Thoracic aorta (tissue), 2 donors: Measurements from ENCODE around the gene SCUBE1. TPM values are rescaled to one million over a fixed set of nuclear protein-coding genes. Genes with fewer than 3 reads are reported as not detected.
"Not testable (repeated sequence)": the region's sequence is repeated elsewhere in the genome, so short reads cannot be mapped to it uniquely, and the experiment has no call there.

Experiments
- ATAC-seq: fragments of 150-250 bp; one replicate; pipeline ENCODE4 v1.8.0; 2017; ENCODE audit warnings: low read depth; ENCODE audit not compliant: insufficient number of reproducible peaks, low FRiP score
- DNase-seq: peaks from one replicate; pipeline ENCODE4 v3.0.0-alpha.2; 2020; ENCODE audit warnings: low spot score
- H3K27ac ChIP-seq, 2 donors: fragments of 200-600 bp; sonication (generic); 1 replicate in 1 of 2; 2 replicates in 1 of 2; pipeline ENCODE4 v1.5.1; 2016; ENCODE audit warnings: mild to moderate bottlenecking in 2 of 2, moderate library complexity in 2 of 2
- H3K27me3 ChIP-seq: fragments of 200-600 bp; sonication (generic); replicated peaks from 2 replicates; pipeline ENCODE4 v1.6.0; 2016; ENCODE audit warnings: mild to moderate bottlenecking; ENCODE audit not compliant: insufficient read depth
- H3K36me3 ChIP-seq: fragments of 200-600 bp; sonication (generic); one replicate; pipeline ENCODE4 v1.5.1; 2016
- H3K4me1 ChIP-seq, 2 donors: fragments of 200-600 bp; sonication (generic); 1 replicate in 1 of 2; 2 replicates in 1 of 2; pipeline versions ENCODE4 v1.5.1 to v1.6.0; 2016; ENCODE audit warnings: low read depth in 2 of 2, mild to moderate bottlenecking in 1 of 2; ENCODE audit not compliant: control insufficient read depth in 1 of 2
- H3K4me3 ChIP-seq: fragments of 200-600 bp; sonication (generic); 2 replicates; pipeline ENCODE4 v1.5.1; 2016; ENCODE audit warnings: mild to moderate bottlenecking
- H3K9me3 ChIP-seq: fragments of 200-600 bp; sonication (generic); 2 replicates; pipeline ENCODE4 v1.5.1; 2016
- CTCF ChIP-seq: fragments of 200-600 bp; sonication (generic); IDR thresholded peaks from one replicate; pipeline ENCODE4 v1.5.1; 2019; ENCODE audit warnings: antibody characterized with exemption
- total RNA-seq, 2 donors: library from RNA; depleted of rRNA; stranded (reverse); fragments of >200 nt; gene quantifications; one replicate each; pipeline versions ENCODE4 v1.1.0 to v1.2.3, GENCODE V29; 2016

SCUBE1 gene
- total RNA-seq, 2 donors from 2014 or later = 6.0 to 25.0 TPM

GRCh38 chr22:43288807-43289420, 54.3 kb downstream of the SCUBE1 start:
- Histone ChIP-seq H3K9me3 (no peaks in the 10 kb centered on the region), H3K27me3 (no peaks in the 10 kb centered on the region), H3K4me1 (peaks cover 15 to 41% of the 10 kb centered on the region in 2 donors), H3K27ac (peak overlapping the region; percentile 68 to 70), H3K4me3 (peak overlapping the region; percentile 62), H3K36me3 (no peaks in the 10 kb centered on the region)
- ATAC-seq (no peak), DNase-seq (no peak)
- no peak for TF ChIP-seq CTCF

GRCh38 chr22:43288378-43288777, 54.8 kb downstream of the SCUBE1 start:
- TF ChIP-seq CTCF = no peak
- no peak overlapping the region for H3K4me3 ChIP-seq
- peaks cover 15 to 41% of the 10 kb centered on the region in 2 donors for H3K4me1 ChIP-seq
- no peaks in the 10 kb centered on the region for H3K9me3 ChIP-seq
- no peaks in the 10 kb centered on the region for H3K27me3 ChIP-seq
- ATAC-seq (no peak), DNase-seq (no peak)
- H3K27ac ChIP-seq = no peak overlapping the region
- H3K36me3 ChIP-seq = no peaks in the 10 kb centered on the region

GRCh38 chr22:43287441-43287840, 55.7 kb downstream of the SCUBE1 start:
- no peak for DNase-seq
- Histone ChIP-seq H3K27me3 (no peaks in the 10 kb centered on the region), H3K9me3 (no peaks in the 10 kb centered on the region), H3K36me3 (no peaks in the 10 kb centered on the region), H3K4me1 (peaks cover 15 to 39% of the 10 kb centered on the region in 2 donors), H3K27ac (no peak overlapping the region), H3K4me3 (no peak overlapping the region)
- TF ChIP-seq CTCF = no peak
- no peak for ATAC-seq

GRCh38 chr22:43281394-43281793, 61.8 kb downstream of the SCUBE1 start:
- Histone ChIP-seq H3K4me3 (no peak overlapping the region), H3K27me3 (no peaks in the 10 kb centered on the region), H3K9me3 (no peaks in the 10 kb centered on the region), H3K36me3 (no peaks in the 10 kb centered on the region), H3K27ac (no peak overlapping the region), H3K4me1 (no peaks in the 10 kb centered on the region)
- no peak for TF ChIP-seq CTCF
- ATAC-seq (no peak), DNase-seq (no peak)

GRCh38 chr22:43280523-43280886, 62.7 kb downstream of the SCUBE1 start:
- DNase-seq, H3K4me1 ChIP-seq, H3K27ac ChIP-seq, H3K9me3 ChIP-seq, ATAC-seq, H3K27me3 ChIP-seq, H3K36me3 ChIP-seq, H3K4me3 ChIP-seq: not testable (repeated sequence)

GRCh38 chr22:43279867-43280522, 63.2 kb downstream of the SCUBE1 start:
- H3K9me3 ChIP-seq = no peaks in the 10 kb centered on the region
- DNase-seq = no peak
- no peaks in the 10 kb centered on the region for H3K4me1 ChIP-seq
- H3K27ac ChIP-seq = no peak overlapping the region
- no peak overlapping the region for H3K4me3 ChIP-seq
- TF ChIP-seq CTCF = no peak
- no peaks in the 10 kb centered on the region for H3K36me3 ChIP-seq
- ATAC-seq = no peak
- H3K27me3 ChIP-seq = no peaks in the 10 kb centered on the region
